Stimulated activated CD4-positive, alpha-beta T cell treated with anti-CD3 and anti-CD28 coated beads, Interleukin-12 subunit alpha, Interleukin-12 subunit beta, amount 100 ng/mL, for 24 hours (primary cell): ENCODE measurements around the gene APOL3.
"Not testable (repeated sequence)": the region's sequence is repeated elsewhere in the genome, so short reads cannot be mapped to it uniquely, and the experiment has no call there.

Experiments
- DNase-seq, 2 experiments: peaks; one replicate each; pipeline ENCODE4 v3.0.0-alpha.2; 2020; ENCODE audit warnings: low read depth in 2 of 2

APOL3 gene

DNA sequence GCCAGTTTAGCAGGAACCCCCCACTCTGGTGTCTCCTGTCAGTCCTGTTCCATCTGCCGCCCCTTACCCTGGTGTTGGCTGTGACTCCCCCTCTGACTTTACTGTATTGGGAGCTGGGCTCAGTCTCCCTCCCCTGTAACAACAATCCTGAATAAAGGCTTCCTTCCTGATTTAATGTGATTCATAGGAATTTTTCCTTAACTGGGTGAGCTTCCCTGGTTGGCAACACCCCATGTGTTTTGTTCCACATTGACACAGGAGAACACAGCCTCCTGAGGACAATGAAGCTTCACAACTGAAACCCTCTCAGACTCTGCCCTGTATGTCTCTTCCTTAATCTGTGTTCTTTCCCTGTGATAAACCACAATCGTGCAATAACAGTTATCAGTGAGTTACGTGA, 32.6 kb upstream of the APOL3 start:
- no peak for DNase-seq

DNA sequence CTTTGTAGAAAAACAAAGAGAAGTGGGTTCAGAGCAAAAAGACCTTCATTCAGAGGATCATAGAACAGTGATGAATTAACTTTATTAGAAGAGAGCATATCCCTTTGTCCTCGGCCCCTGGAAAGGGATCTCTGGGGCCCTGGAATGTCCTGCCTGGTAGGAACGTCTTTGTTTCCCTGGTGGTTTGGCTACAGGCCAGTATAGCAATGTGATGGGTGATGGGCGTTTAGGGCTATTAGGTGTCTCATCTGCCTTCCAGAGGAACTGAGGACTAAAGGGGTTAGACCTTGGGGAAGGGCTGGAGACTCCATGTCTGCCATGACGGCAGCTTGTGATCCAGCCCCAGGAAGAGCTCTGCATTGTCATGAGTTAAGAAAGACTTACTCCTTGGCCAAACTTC, 32.0 kb upstream of the APOL3 start:
- DNase-seq: no peak

DNA sequence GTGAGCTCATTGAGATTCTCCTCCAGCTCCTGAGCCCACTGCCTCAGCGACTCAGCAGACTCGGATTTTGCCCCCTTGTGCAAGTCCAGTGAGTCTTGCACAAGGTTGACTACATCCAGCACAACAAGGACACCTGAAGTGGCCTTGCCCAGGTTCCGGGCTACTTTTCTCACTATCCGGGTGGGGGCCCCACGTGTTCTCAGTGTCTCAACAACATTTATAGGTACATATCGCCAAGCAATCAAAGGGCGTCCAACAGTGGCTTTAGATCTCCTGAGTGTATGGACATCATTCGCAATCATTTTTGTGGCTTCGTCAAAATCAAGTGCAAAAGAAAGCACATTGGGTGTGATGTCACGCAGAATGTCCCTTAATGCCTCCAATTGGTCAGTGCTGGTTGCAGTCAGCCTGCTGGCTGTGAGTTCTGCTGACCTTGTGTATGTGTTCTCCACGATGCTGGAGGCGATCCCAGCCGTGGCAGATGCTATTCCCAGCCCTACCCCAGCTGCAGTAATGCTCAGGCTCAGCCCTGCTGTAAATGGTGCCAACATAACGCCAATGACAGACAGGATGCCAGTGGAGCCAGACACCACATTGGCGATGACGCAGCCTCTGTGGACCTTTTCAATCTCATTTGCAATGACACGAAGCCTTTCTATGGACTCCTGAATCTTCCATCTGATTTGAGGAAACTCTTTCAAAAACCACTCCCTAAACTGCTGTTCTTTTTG, 30.7 kb upstream of the APOL3 start:
- no peak for DNase-seq

DNA sequence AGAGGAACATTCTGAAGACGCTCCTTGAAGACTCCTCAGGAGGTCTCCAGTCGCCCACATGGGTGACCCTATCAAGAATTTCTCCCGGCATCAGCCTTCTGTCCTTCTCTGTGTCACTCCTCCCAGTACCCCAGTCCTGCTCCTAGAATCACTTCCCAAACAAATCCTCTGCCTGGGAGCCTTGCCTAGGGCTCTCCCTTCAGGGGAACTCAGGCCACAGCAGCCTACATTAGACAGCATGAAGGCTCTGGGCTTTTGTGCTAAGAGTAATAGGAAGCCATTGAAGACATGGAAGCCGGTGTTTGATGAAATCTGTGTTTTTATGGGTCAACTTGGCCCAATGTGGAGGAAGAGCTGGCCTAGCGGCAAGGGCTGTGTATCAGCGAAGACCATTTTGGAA, 27.3 kb upstream of the APOL3 start:
- DNase-seq: not testable (repeated sequence)

DNA sequence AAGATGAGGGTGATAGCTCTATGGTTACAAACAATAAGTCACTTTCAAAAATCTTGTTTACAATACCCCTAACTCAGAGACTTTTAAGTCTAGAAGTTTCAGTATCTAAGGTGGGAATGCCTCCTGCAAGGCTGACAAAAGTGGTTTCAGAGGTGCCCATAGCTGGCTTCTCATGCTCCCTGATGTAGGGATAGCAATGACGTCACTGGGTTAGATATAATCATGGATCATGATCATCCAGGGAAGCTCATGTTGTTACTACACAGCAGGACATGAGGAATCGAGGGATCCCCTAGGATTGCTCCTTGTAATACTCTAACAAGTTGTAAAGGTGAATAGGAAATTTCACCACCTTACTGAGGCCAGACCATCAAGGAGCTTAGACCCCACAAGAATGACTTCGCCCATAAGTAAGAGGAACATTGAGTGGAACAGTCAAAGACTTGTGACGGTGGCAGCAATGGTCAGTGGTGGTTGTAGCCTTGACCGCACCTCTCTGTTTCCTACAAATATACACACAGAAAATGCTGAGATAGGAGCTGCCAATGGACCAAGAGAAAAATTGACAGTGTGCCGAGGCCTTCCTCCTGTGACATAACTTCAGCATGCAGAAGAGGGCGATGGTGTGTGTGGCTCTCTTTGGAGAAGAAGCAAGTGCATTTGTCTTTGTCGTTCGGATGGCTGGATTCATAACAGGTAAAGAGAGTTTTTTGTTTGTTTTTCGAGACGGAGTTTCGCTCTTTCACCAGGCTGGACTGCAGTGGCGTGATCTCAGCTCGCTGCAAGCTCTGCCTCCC, 25.5 kb upstream of the APOL3 start:
- no peak for DNase-seq

DNA sequence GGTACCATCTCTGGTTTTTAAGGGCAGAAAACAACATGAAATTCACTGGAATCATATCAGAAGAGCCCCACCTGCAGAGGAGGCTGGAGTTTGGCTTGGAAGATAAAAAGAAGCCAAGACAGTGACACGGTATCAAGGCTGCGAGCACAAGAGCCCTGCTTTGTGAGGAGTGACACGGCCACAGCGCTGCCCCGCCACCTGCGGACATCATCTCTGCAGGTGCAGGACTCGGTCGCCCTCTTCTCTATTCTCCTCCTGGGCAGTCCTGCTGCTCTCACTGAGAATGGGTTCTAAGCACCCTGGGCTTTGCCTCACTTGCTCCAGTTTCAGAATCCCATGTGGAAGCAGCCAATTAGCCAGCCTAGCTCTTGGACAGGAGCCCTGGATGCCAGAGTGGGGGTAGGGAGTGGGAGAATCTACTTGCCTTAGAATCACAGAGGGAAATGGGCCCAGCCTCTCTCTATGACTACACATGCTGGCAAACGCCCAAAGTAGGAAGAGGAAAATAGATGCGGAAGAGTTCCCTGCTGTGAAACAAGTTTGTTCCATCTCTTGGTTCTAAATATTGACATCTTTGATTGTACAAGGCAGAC, 24.0 kb upstream of the APOL3 start:
- DNase-seq: no peak

DNA sequence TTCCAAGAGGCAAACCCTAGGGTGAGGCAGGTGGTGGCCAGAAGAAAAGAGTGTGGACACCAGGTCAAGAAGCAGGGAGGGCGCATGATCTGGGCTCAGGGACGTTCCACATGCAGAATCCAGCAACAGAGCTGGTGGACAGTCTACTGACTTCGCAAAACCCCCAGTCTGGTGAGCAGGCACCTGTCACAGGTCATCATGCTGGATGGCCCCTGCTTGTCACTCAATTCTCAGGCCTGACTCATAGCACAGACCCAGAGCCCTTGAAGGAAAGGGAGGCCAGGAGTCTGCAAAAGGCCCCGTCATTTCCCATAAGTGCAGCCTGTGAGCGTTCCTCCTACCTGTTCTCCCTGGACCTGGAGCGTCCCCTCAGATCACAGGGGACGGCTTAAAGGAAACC, 22.9 kb upstream of the APOL3 start:
- DNase-seq: no peak

DNA sequence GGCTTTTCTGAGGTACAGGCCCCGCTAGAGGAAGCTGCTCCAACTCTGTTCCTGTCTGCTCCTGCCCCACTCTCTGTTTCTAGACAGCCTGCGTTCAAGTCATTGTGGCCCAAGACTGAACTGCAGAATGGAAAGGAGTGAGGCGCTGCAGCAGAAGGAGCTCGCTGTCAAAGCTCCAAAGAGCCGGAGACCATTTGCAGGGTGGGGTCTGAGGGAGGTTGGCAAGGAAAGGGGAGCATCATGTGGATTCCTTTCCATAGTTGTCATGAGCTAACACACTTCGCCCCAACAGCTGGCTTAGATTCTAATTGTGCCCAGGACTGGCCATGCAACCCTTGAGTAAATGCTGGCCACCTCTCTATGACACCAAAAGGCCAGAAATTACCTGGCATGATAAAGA, 22.3 kb upstream of the APOL3 start:
- DNase-seq: no peak

DNA sequence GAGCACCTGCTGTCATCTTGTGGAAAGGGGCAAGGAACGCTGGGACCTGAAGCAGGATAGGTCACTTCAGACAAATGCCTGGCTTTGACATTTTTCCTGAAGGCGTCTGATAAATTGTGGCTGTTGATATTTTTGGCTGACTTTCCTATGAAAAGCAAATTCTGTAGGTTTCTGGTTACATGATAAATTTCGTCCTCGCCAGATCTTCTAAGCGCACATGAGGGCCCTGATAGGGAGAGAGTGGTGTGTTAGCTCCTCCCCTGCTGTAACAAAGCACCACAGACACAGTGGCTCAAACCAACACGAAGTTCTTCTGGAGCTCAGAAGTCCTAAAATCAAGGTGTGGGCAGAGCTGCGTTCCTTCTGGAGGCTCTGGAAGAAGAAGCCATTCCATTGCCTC, 21.5 kb upstream of the APOL3 start:
- DNase-seq: no peak

DNA sequence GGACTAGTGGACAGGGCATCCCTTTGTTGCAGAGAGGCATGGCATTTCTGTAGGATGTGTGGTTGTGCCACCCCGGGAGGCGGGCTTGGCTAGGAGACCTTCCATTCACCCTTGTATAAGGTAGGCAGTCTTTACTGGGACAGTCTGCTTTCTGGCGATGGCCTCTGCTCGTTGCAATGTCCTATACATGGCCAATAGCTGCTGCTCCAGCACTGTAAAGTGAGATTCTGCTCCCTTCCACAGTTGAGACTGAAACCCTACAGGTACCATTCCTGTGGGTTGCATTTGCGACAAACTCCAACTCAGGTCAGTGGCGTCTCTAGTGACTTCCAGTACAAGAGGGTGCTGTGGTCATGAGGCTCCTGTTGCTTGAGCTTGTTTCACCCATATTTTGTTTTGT, 20.4 kb upstream of the APOL3 start:
- DNase-seq: no peak

DNA sequence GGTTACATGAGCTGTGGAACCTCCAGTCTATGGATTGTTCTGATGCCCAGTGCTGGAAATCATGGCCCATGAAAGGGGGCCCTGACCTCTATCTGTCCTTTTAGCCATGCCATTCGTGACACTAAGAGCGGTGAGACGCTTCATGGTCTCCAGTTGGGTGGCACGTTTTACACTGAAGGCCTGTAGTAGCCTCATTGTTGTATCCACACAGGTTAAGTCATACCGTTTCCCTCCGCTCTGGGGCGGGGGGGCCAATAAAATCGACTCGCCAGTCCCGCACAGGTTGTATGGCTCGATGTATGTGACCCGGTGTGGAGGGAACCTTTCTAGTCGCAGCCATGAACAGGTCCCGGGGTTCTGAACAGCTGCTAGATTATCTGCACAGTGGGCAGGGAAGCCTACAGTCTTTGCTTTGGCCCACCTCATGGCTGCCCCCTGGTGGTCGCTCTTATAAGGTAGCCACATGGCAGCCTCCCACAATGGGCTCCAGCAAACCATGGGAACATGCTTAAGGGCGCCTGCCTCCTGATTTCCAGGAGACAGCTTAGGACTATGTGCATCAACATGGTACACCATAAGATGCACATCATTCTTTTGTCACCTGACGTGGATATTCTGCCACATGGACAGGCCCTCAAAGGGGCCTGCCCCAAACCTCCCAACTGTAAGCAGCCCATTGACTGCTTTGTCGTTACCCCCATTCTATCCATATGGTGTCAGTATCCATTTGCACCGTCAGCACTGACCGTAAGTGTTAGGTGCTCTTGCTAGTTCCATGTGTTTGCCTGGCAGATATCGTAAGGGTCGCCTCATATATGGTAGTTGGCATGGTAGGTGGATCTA, 19.7 kb upstream of the APOL3 start:
- peak; percentile 73 to 86 for DNase-seq

DNA sequence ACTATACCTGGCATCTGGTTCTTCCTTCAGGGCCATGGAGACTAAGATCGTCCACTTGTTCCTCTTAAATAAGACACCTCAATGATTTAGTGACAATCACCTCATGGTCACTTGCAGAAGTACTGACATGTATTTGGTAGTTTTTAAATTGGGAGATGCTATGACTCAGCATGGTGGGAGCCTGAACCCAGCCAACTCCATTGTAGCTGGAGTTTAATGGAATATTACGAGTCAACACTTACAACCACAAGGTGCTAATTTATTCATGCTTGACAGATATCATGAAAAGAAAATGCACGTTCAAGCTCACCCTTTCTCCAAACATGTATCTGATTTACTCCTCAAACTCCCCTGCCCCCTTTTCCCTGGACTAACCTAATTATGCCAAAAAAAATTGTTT, 16.6 kb upstream of the APOL3 start:
- no peak for DNase-seq

DNA sequence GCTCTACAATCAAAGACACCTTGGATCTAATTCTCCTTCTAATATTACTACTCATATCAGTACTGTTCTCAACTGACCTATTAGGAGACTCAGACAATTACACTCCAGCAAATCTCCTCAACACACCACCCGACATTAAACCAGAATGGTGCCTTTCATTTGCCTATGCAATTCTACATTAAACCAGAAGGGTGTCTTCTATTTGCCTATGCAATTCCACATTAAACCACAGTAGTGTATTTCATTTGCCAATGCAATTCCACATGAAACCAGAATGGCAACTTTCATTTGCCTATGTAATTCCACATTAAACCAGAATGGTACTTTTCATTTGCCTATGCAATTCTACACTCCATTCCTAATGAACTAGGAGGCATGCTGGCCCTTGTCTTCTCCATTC, 15.3 kb upstream of the APOL3 start:
- DNase-seq: no peak

DNA sequence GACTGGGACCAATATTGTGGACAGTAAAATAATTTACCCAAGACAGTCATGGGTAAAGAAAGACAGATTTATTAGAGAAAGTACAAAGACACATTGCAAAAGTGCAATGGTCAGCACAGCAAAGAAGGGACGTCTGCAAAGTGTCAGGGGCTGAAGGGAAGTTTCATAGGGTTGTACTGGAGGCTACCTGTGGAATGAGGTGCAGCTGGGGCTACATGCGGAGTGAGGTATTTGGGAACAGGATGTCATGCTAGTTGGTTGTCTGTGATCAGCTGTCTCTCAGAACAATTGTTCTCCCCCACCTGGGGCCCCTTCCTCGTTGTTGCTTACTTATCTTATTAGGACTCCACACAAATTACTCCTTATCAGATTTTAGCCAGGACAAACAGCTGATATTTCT, 11.4 kb upstream of the APOL3 start:
- no peak for DNase-seq

DNA sequence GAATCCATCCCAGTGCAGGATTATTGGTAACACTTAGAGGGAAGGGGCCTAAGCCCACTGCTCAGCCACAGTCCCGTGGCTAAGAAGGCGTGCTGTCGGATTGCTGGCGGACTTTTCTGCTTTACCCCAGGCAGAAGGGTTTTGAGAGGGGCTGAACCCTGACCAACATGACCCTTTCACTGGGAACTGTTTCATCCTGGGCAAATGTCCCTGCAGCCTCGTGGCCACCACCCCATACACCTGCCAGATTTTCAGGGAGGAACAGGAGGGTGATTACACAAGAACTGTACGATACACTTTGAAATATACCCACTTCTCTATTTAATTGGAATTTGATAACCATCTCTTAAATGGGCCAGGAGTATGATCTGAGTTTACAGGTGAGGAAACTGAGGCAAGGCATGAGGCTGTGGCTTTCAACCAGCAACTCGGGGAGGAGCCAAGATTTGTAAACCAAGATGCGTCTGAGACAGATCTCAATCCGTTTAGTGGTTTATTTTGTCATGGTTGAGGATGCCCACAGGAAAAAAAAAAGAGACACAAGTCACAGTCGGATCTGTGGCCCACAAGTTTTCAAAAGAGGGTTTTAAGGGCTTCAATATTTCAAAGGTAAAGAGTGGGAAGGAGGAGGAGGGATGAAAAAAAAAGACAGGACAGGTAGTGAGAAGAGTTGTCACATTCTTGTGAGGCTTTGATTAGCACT, 6.1 kb upstream of the APOL3 start:
- no peak for DNase-seq

DNA sequence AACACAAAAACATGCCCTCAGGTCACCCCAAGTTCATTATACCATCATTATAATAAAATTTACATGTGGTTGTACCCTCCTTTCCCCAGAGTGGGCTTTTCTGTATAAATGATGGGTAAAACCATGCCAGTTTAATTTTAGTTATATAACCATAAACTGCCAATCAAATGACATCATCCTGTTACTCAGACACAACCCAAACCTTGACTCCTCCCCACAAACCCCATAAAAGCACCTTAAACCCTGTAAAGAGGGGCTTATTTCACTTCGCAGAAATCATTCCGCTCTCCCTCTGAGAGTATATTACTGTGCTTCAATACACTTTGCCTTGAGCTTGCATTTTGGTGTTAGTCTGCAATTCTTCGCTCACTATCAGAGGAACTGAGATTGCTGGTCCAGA, 5.5 kb upstream of the APOL3 start:
- no peak for DNase-seq

DNA sequence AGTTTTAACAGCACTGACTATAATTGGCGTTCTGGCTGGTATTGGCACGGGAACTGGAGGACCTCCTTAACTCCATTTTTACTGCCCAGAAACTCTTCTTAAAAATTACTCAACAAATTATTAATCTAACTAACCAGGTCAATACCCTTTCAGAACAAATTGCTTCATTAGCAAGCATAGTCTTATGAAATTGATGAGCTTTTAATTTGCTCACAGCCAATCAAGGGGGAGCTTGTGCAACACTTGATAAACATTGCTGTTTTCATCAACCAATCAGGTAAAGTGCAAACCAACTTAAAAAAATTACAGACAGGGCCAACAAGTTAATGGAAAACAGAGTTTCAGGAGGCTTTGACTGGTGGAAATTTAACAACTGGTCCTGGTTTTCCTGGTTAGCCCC, 4.6 kb upstream of the APOL3 start:
- DNase-seq: no peak

DNA sequence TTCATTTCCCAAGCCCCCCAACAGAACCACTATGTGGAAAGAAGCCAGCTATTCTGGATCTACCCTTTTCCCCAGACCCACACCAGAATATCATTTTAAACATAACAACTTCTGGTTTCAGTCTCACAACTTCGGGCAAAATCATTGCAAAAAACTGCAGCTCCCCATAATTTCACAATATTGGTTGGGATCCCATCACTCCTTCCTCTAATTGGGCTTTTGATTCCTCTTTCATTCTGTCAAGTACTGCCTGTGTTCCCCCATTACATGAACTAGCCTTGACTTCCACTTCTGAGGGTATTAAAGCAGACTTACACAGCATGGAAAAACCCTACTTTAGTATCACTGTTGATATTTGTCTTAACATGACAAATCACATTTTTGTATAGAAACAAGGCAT, 4.1 kb upstream of the APOL3 start:
- DNase-seq: no peak

DNA sequence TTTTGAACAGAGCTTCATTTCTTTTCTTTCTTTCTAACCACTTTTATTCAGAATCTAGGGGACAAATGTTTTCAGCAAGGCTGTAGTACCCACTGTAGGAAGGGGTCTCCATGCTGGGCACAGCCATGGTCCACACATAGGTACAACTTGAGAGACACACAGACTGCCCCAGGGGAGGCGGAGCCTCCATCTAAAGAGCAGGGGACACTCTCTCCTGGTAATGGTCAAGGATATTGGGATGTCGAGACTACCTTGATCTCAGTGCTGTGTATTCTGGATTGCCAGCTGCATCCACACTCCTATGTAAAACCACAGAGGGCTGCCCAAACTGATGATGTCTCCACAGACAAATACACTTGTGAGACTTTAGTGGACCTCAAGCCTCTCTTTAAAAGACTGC, 2.9 kb upstream of the APOL3 start:
- no peak for DNase-seq

DNA sequence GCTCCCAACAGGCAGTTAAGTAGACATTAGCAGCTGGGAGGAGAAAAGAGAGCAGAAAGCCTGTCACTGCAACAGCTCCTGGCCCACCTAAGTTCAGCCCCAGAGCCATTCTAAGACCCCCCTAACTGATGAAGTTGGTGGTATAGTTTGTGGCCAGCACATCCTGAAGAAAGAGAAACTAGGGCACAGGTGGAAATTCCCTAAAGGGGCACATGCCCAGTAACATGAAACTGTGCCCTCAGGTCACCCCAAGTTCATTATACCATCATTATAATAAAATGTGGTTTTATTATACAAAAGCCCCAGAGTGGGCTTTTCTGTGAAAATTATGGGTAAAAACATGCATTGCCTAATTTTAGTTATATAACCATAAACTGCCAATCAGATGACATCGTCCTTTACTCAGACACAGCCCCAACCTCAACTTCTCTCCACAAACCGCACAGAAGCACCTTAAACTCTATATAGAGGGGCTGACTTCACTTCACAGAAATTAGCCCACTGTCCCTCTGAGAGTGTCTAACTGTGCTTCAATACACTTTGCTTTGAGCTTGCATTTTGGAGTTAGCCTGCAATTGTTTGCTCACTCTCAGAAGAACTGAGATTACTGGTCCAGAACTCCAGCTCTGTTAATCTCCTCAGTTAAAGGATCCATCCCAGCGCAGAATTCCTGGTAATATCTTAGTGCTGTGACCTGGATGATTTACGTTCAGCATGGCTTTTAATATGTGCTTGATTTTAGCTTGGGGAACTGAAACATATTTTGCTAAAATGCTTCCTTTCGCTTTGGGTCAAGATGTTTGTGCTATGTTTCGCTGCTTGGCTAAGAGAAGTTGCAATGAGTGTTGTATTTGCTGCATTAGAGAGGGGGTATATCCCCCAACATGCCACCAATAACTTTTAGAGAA, 1.8 kb upstream of the APOL3 start:
- DNase-seq: no peak

DNA sequence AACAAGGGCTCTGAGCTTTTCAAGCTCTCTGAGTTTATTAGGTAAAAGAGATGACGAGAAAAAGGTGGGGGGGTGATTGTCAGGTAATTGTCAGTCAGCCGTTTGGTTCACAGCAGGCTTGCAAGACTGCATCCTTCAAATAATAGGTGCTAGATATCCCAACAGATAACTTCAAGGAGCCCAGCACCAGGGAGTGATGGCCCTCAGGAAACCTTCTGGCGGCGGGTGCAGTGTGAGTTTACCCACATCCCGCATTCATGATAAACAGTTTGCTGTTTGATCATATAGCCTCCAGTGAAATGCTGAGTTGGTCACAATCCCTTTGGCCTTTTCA, 1.2 kb upstream of the APOL3 start:
- not testable (repeated sequence) for DNase-seq
